T-helper 17 cell (primary cell): ENCODE measurements around the gene P2RY13. TPM values are rescaled to one million over a fixed set of nuclear protein-coding genes. Genes with fewer than 3 reads are reported as not detected.

Source experiments
- ATAC-seq: fragments of 150-1000 bp; cut with Tn5 transposase; 2 replicates; pipeline ENCODE4 v1.10.0; 2021; ENCODE audit warnings: mild to moderate bottlenecking, moderate library complexity
- DNase-seq, 3 donors: peaks; one replicate each; pipeline versions ENCODE4 v3.0.0 to v3.0.0-alpha.2; 2020 to 2021
- H3K9me3 ChIP-seq: one replicate; pipeline ENCODE4 v1.7.0; 2013; ENCODE audit warnings: low read length, mild to moderate bottlenecking; ENCODE audit not compliant: control insufficient read depth, poor library complexity, severe bottlenecking
- H3K27ac Mint-ChIP-seq: one replicate; pipeline ENCODE4 v1.8.0; 2022; ENCODE audit warnings: mild to moderate bottlenecking, moderate library complexity, mixed read lengths
- H3K27me3 Mint-ChIP-seq: one replicate; pipeline ENCODE4 v1.8.0; 2022; ENCODE audit warnings: mixed read lengths
- H3K36me3 Mint-ChIP-seq: one replicate; pipeline ENCODE4 v1.8.0; 2022; ENCODE audit warnings: low read depth, mixed read lengths
- H3K4me1 Mint-ChIP-seq: one replicate; pipeline ENCODE4 v1.8.0; 2022; ENCODE audit warnings: mild to moderate bottlenecking, mixed read lengths
- H3K4me3 Mint-ChIP-seq: one replicate; pipeline ENCODE4 v1.8.0; 2022; ENCODE audit warnings: mild to moderate bottlenecking, moderate library complexity, mixed read lengths
- total RNA-seq, 4 donors: library from RNA in 2 of 4; stranded (reverse) in 2 of 4; gene quantifications; one replicate each; pipeline ENCODE4 v1.2.3 and lab custom pipeline; 2022 to 2026

P2RY13 gene
- total RNA-seq, 2 donors from 2014 or later = 0.26 to 0.82 TPM

GRCh38 chr3:151346292-151346691, 16.9 kb upstream of the P2RY13 start:
- Mint-ChIP-seq H3K27ac (no peak overlapping the region), H3K36me3 (peaks cover 5% of the 10 kb centered on the region), H3K4me3 (peak overlapping the region; percentile 80), H3K4me1 (peaks cover 11% of the 10 kb centered on the region), H3K27me3 (peaks cover 48% of the 10 kb centered on the region)
- ATAC-seq (no peak), DNase-seq (no peak)
- H3K9me3 ChIP-seq = no peaks in the 10 kb centered on the region

DNA sequence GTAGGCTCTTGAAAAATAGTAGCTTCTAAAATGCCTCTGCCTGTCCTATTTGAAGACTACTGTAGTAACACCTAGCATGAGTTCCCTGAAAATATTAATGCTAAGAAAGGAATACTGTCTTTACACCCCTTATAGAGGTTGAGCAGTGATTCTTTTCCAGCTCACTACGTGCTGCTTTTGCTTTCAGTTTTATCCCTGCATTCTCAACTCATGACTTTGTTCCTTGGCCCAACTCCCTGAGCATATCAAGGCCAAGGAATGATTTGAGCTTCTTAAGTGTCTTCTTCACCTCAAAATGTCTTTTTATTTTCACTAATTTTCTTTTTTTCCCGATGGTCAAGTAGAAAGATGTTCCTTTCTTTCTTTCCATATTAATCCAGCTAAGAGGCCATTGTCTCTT, 16.5 kb upstream of the P2RY13 start:
- Mint-ChIP-seq H3K36me3 (peaks cover 5% of the 10 kb centered on the region), H3K4me1 (peaks cover 8% of the 10 kb centered on the region), H3K27ac (no peak overlapping the region), H3K27me3 (peaks cover 46% of the 10 kb centered on the region), H3K4me3 (peak overlapping the region; percentile 80)
- ATAC-seq = no peak
- no peak for DNase-seq
- H3K9me3 ChIP-seq = no peaks in the 10 kb centered on the region

GRCh38 chr3:151331696-151332095, 2.3 kb upstream of the P2RY13 start:
- H3K4me1 Mint-ChIP-seq = peaks cover 4% of the 10 kb centered on the region
- H3K27ac Mint-ChIP-seq = no peak overlapping the region
- no peak overlapping the region for H3K4me3 Mint-ChIP-seq
- DNase-seq = no peak
- no peak for ATAC-seq
- H3K36me3 Mint-ChIP-seq = no peaks in the 10 kb centered on the region
- no peaks in the 10 kb centered on the region for H3K9me3 ChIP-seq
- peaks cover 39% of the 10 kb centered on the region for H3K27me3 Mint-ChIP-seq

- Mint-ChIP-seq H3K27me3 (peaks cover 47% of the 10 kb centered on the region), H3K36me3 (no peaks in the 10 kb centered on the region), H3K4me3 (no peak overlapping the region), H3K4me1 (peaks cover 4% of the 10 kb centered on the region), H3K27ac (no peak overlapping the region)
- DNase-seq (no peak), ATAC-seq (no peak)
- no peaks in the 10 kb centered on the region for H3K9me3 ChIP-seq
Observed at GRCh38 chr3:151330899-151331298, 1.6 kb upstream of the P2RY13 start.

DNA sequence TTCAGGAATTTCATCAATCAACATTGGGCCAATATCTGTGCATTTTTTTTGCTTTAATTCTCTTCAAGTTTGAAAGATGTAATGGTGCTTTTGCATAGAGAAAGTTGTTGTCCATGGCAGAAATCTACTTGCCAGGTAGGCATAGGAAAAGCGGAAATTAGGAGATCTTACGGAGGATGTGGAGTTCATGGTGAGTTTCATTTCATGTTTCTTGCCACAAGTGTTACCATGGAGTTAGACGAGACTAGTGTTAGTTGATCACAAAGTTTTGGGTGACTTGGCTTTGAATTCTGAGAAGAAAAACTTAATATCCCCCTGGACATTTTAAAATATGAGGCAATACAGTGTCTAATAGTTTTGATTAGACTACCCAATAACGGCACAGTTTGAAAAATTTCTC, 1.0 kb upstream of the P2RY13 start:
- no peak overlapping the region for H3K4me3 Mint-ChIP-seq
- peaks cover 49% of the 10 kb centered on the region for H3K27me3 Mint-ChIP-seq
- peaks cover 4% of the 10 kb centered on the region for H3K4me1 Mint-ChIP-seq
- no peaks in the 10 kb centered on the region for H3K9me3 ChIP-seq
- H3K27ac Mint-ChIP-seq = no peak overlapping the region
- no peak for DNase-seq
- ATAC-seq = no peak
- no peaks in the 10 kb centered on the region for H3K36me3 Mint-ChIP-seq

GRCh38 chr3:151328298-151328995, 902 bp downstream of the P2RY13 start:
- peak overlapping the region; percentile 57 for H3K4me3 Mint-ChIP-seq
- peaks cover 54% of the 10 kb centered on the region for H3K27me3 Mint-ChIP-seq
- peaks cover 4% of the 10 kb centered on the region for H3K4me1 Mint-ChIP-seq
- DNase-seq (no peak), ATAC-seq (peak; percentile 28)
- H3K27ac Mint-ChIP-seq = no peak overlapping the region
- H3K36me3 Mint-ChIP-seq = no peaks in the 10 kb centered on the region
- H3K9me3 ChIP-seq = no peaks in the 10 kb centered on the region

DNA sequence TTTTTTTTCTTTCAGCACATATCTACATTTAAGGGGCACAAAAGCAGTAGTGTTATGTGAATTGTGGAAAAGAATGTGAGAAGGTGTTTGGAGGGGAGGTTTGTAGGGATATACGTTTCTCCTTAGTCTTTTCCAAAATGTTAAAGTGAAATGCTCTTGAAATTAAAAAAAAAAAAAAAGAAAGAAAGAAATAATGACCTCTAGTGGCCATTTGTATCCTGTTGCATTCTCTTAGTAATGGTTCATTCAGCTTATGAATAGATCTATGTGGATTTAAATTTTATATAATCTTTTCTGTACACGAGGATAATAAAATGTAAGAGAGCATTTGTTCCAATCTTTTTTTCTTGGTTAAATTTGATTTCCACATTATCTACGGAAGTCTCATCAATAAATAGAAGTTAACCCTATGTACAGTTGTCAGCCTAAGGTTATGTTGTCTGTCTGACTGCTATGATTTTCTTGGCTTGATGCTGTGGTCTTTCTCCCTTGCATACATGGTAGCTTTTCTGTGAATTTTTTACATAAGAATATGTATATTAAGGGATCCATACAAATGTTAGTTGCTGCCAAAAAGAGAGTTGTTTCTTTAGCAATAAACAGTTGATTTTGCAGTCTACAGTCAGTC, 1.7 kb downstream of the P2RY13 start:
- peaks cover 4% of the 10 kb centered on the region for H3K4me1 Mint-ChIP-seq
- DNase-seq (no peak), ATAC-seq (no peak)
- H3K27me3 Mint-ChIP-seq = peaks cover 56% of the 10 kb centered on the region
- no peak overlapping the region for H3K27ac Mint-ChIP-seq
- H3K36me3 Mint-ChIP-seq = no peaks in the 10 kb centered on the region
- no peak overlapping the region for H3K4me3 Mint-ChIP-seq
- H3K9me3 ChIP-seq = no peaks in the 10 kb centered on the region

GRCh38 chr3:151322511-151322910, 6.8 kb downstream of the P2RY13 start:
- H3K9me3 ChIP-seq = no peaks in the 10 kb centered on the region
- Mint-ChIP-seq H3K4me3 (no peak overlapping the region), H3K4me1 (no peaks in the 10 kb centered on the region), H3K27me3 (peaks cover 42% of the 10 kb centered on the region), H3K27ac (no peak overlapping the region), H3K36me3 (peaks cover 2% of the 10 kb centered on the region)
- no peak for DNase-seq
- no peak for ATAC-seq

DNA sequence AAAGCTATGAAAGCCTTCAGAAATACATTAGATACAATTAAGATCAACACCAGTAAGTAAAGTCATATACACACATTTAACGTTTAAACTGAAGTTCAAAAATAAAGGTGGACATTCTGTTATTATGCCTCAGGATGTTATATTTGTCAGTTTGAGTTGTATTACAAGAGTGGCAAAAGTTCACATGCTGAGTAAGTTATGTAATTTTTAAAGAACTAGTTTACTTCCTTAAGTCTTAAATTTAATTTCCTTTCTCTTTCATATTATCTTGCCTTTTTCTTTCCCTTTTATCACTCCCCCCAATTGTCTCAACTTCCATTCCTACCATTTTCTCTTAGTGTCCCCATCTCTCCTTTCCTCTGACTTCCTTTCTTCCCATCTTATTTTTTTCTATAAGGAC, 7.8 kb downstream of the P2RY13 start:
- H3K4me3 Mint-ChIP-seq = no peak overlapping the region

DNA sequence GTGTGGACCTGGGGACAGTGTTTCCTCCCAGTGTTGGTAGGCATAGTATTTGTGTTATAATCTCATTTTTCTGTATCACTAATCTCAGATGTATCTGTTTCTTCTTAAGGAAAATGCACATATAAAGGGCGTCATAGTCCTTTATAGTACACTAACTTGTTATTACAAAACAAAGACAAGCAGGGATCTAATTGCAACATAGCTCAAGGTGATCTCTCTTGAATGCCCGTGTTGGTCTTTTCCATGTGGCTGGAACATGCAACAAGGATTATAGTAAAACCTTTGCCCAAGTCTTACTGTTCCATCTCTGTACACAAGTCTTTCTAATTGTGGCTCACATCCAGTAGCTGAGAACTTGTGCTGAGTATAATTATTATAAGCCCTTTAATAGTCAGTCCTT, 9.2 kb downstream of the P2RY13 start:
- H3K9me3 ChIP-seq = no peaks in the 10 kb centered on the region
- H3K4me3 Mint-ChIP-seq = no peak overlapping the region
- peaks cover 2% of the 10 kb centered on the region for H3K4me1 Mint-ChIP-seq
- H3K36me3 Mint-ChIP-seq = peaks cover 2% of the 10 kb centered on the region
- H3K27me3 Mint-ChIP-seq = peaks cover 25% of the 10 kb centered on the region
- DNase-seq (no peak), ATAC-seq (no peak)
- no peak overlapping the region for H3K27ac Mint-ChIP-seq

More for the DNA sequence above, 7.8 kb downstream of the P2RY13 start:
- no peaks in the 10 kb centered on the region for H3K9me3 ChIP-seq
- no peaks in the 10 kb centered on the region for H3K4me1 Mint-ChIP-seq
- no peak for DNase-seq
- no peak overlapping the region for H3K27ac Mint-ChIP-seq
- peaks cover 35% of the 10 kb centered on the region for H3K27me3 Mint-ChIP-seq
- ATAC-seq = no peak
- peaks cover 2% of the 10 kb centered on the region for H3K36me3 Mint-ChIP-seq

- no peak overlapping the region for H3K27ac Mint-ChIP-seq
Observed at GRCh38 chr3:151319628-151320027, 9.7 kb downstream of the P2RY13 start.

GRCh38 chr3:151318991-151319390, 10.4 kb downstream of the P2RY13 start:
- ATAC-seq (no peak), DNase-seq (no peak)
- Mint-ChIP-seq H3K4me3 (no peak overlapping the region), H3K27ac (no peak overlapping the region), H3K27me3 (peaks cover 22% of the 10 kb centered on the region), H3K4me1 (peaks cover 2% of the 10 kb centered on the region), H3K36me3 (peaks cover 2% of the 10 kb centered on the region)
- no peaks in the 10 kb centered on the region for H3K9me3 ChIP-seq

More at GRCh38 chr3:151319628-151320027, 9.7 kb downstream of the P2RY13 start:
- Mint-ChIP-seq H3K4me1 (peaks cover 2% of the 10 kb centered on the region), H3K4me3 (no peak overlapping the region), H3K36me3 (peaks cover 2% of the 10 kb centered on the region), H3K27me3 (peaks cover 25% of the 10 kb centered on the region)
- ATAC-seq (no peak), DNase-seq (no peak)
- H3K9me3 ChIP-seq = no peaks in the 10 kb centered on the region

GRCh38 chr3:151318313-151318712, 11.0 kb downstream of the P2RY13 start:
- no peak for ATAC-seq
- H3K4me1 Mint-ChIP-seq = peaks cover 2% of the 10 kb centered on the region
- H3K27me3 Mint-ChIP-seq = peaks cover 15% of the 10 kb centered on the region

More at GRCh38 chr3:151318313-151318712, 11.0 kb downstream of the P2RY13 start:
- H3K4me3 Mint-ChIP-seq = no peak overlapping the region
- no peak for DNase-seq
- H3K36me3 Mint-ChIP-seq = peaks cover 2% of the 10 kb centered on the region
- H3K27ac Mint-ChIP-seq = no peak overlapping the region
- H3K9me3 ChIP-seq = no peaks in the 10 kb centered on the region
